KMS-11 (cell line): ENCODE results near the gene NRF1.

ENCODE experiments used
- H2AFZ ChIP-seq: fragments of 200-600 bp; sonication (generic); 2 replicates; pipeline ENCODE4 v1.6.1; 2016; ENCODE audit warnings: antibody characterized with exemption, mixed run types, low read depth
- H3K27ac ChIP-seq: fragments of 200-600 bp; sonication (generic); 2 replicates; pipeline ENCODE4 v1.6.1; 2016; ENCODE audit warnings: mild to moderate bottlenecking, mixed run types
- H3K27me3 ChIP-seq: fragments of 200-600 bp; sonication (generic); 2 replicates; pipeline ENCODE4 v1.6.1; 2017; ENCODE audit warnings: mild to moderate bottlenecking, low read depth, mixed run types, moderate library complexity; ENCODE audit not compliant: insufficient read depth
- H3K36me3 ChIP-seq: fragments of 200-600 bp; sonication (generic); 2 replicates; pipeline ENCODE4 v1.6.1; 2017; ENCODE audit warnings: mild to moderate bottlenecking, mixed run types; ENCODE audit not compliant: insufficient read depth
- H3K4me1 ChIP-seq: fragments of 200-600 bp; sonication (generic); 2 replicates; pipeline ENCODE4 v1.6.1; 2016; ENCODE audit warnings: mild to moderate bottlenecking, low read depth, mixed run types; ENCODE audit not compliant: poor library complexity, severe bottlenecking
- H3K4me2 ChIP-seq: fragments of 200-600 bp; sonication (generic); 2 replicates; pipeline ENCODE4 v1.7.0; 2016; ENCODE audit warnings: mild to moderate bottlenecking, mixed run types
- H3K4me3 ChIP-seq: fragments of 200-600 bp; sonication (generic); IDR thresholded peaks from 2 replicates; pipeline ENCODE4 v1.6.1; 2017; ENCODE audit warnings: low read depth, low read length, mixed read lengths; ENCODE audit not compliant: insufficient read depth
- H3K79me2 ChIP-seq: fragments of 200-600 bp; sonication (generic); 2 replicates; pipeline ENCODE4 v1.6.1; 2016; ENCODE audit warnings: low read depth, mixed run types; ENCODE audit not compliant: insufficient read depth
- H3K9ac ChIP-seq: fragments of 200-600 bp; sonication (generic); 2 replicates; pipeline ENCODE4 v1.6.1; 2016; ENCODE audit warnings: mild to moderate bottlenecking, mixed run types
- H4K20me1 ChIP-seq: fragments of 200-600 bp; sonication (generic); 2 replicates; pipeline ENCODE4 v1.6.1; 2016; ENCODE audit warnings: mild to moderate bottlenecking, mixed run types; ENCODE audit not compliant: insufficient read depth
- TF ChIP-seq, protein P1 (sequence below): fragments of 200-600 bp; sonication (generic); conservative IDR thresholded peaks from 2 replicates; pipeline ENCODE4 v1.6.1; 2017; ENCODE audit warnings: low read depth, mild to moderate bottlenecking, antibody characterized with exemption, low read length, moderate library complexity, mixed read lengths

The NRF1 gene

DNA sequence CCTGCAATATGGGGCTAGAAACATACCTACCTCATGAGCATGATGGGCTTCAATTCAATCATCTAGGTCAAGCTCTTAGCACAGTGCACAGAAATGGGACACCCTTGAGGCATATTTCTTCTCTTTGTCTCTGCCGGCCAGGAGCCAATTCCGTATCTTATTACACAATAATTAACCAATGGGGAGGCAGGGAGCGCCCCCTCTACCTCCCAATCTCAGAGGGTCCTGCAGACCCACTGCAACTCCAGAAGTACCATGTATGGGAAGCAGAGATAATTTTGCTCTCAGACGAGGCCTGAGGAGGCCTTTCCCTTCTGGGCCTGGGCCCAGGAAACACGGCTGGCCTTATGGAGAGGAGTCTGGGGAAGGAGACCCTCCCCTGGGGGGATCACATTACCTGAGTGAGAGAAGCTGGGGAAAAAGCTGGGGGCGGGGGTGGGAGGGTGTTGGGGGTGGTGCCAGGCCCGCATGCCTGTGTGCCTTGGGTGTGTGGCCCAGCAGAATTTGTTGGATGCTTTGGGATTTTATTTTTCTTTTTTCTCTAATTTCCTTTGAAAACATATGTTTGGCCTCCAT is 185.8 kb downstream of the NRF1 start:
- H3K4me3 ChIP-seq = no peak overlapping the region
- H3K79me2 ChIP-seq = no peaks in the 10 kb centered on the region
- H3K27ac ChIP-seq = no peak overlapping the region
- no peak overlapping the region for H2AFZ ChIP-seq
- H3K4me2 ChIP-seq = no peak overlapping the region
- TF ChIP-seq, protein P1, sequence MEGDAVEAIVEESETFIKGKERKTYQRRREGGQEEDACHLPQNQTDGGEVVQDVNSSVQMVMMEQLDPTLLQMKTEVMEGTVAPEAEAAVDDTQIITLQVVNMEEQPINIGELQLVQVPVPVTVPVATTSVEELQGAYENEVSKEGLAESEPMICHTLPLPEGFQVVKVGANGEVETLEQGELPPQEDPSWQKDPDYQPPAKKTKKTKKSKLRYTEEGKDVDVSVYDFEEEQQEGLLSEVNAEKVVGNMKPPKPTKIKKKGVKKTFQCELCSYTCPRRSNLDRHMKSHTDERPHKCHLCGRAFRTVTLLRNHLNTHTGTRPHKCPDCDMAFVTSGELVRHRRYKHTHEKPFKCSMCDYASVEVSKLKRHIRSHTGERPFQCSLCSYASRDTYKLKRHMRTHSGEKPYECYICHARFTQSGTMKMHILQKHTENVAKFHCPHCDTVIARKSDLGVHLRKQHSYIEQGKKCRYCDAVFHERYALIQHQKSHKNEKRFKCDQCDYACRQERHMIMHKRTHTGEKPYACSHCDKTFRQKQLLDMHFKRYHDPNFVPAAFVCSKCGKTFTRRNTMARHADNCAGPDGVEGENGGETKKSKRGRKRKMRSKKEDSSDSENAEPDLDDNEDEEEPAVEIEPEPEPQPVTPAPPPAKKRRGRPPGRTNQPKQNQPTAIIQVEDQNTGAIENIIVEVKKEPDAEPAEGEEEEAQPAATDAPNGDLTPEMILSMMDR = no peak
- peaks cover 6% of the 10 kb centered on the region for H3K4me1 ChIP-seq
- no peaks in the 10 kb centered on the region for H3K27me3 ChIP-seq
- H3K36me3 ChIP-seq = no peaks in the 10 kb centered on the region
- no peaks in the 10 kb centered on the region for H4K20me1 ChIP-seq
- no peak overlapping the region for H3K9ac ChIP-seq

DNA sequence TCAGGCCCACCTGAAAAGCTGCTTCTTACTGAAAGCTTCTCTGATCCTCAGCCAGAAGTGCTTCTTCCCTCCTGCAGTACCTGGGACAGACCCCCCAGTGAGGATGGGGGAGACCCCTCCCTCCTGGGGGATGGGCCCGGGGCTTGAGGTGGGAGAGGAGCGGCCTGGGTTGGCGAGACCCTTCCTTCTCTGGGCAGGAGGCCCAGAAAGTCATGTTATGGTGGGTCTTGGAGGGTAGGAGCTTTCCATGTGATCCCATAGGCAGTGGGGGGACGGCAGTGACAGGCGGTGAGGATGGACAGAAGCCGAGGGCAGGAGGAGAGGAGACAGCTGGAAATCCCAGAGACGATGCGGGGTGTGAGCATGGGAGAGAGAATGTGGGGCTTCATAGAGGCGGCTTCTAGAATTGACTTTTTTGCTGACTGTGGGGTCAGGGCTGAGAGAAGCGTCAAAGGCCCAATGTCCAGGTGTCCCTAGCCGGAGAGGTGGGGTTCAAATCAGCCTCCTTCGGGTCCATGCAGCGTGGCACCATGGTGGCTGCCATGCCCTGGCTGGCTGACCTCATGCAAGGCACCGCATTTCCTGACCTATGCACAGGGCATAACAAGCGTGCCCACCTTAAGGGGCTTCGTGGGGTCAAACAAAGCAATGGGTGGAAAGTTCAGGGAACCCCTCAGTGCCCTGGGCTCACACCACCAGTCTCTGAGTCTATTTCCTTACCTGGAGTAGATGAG is 187.3 kb downstream of the NRF1 start:
- TF ChIP-seq, protein P1 = no peak
- H3K4me3 ChIP-seq = no peak overlapping the region
- H3K4me2 ChIP-seq = no peak overlapping the region
- H3K4me1 ChIP-seq = no peaks in the 10 kb centered on the region
- no peaks in the 10 kb centered on the region for H3K79me2 ChIP-seq
- no peaks in the 10 kb centered on the region for H3K27me3 ChIP-seq
- no peaks in the 10 kb centered on the region for H4K20me1 ChIP-seq
- no peaks in the 10 kb centered on the region for H3K36me3 ChIP-seq
- no peak overlapping the region for H3K27ac ChIP-seq
- H2AFZ ChIP-seq = no peak overlapping the region
- H3K9ac ChIP-seq = no peak overlapping the region

DNA sequence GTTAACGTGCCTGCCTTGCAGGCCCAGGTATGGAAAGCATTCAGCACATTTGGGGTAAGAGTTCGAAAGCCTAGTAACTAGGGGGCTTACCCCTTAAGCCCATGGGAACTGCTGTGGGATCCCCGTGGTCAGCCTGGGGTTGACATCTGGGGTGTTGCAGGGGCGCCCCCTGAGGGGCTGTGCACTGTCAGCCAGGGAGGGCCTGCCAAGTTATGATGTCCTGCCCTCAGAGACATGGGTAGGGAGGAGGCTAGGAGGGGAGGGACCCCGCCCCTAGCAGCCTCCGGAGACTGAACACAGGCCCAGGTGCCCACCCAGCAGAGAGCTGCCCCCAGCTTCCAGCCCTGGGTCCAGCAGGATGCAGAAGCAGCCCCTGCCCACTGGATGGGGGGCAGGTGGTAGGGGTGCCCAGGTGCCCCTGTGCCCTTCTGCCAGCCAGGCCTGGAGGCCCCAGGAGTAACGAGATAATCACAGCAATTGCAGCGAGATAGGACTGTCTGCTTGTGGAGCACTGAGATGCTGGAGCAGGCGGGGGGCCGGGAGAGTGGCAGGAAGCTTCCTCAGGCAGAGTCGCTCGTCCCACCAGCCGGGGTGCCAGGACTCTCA is 187.9 kb downstream of the NRF1 start:
- no peak overlapping the region for H2AFZ ChIP-seq

DNA sequence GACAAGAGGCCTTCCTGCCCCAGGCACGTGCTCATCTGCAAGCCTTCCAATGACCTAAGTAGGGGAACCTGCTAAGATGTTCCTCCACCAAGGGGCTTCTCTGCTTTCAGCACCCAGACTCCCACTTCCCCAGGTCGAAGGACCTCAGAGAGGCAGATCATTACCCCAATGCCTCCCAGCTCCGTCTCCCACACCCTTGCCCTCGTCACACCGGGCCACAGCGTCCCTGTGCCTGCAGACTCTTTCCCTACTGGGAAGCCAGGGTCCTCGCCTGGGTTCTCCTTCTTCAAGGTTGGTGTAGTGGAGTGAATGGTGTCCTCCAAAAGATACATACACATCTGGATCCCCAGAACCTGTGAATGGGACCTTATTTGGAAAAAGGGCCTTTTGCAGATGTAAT is 189.4 kb downstream of the NRF1 start:
- TF ChIP-seq, protein P1 = no peak
- Histone ChIP-seq H3K4me3 (no peak overlapping the region), H3K36me3 (no peaks in the 10 kb centered on the region), H3K27me3 (no peaks in the 10 kb centered on the region), H2AFZ (no peak overlapping the region), H3K79me2 (no peaks in the 10 kb centered on the region), H3K9ac (no peak overlapping the region), H3K4me1 (no peaks in the 10 kb centered on the region), H4K20me1 (no peaks in the 10 kb centered on the region), H3K4me2 (no peak overlapping the region), H3K27ac (no peak overlapping the region)

More for the DNA sequence above, 187.9 kb downstream of the NRF1 start:
- Histone ChIP-seq H3K27ac (no peak overlapping the region), H3K79me2 (no peaks in the 10 kb centered on the region), H3K9ac (no peak overlapping the region), H3K4me3 (no peak overlapping the region), H3K27me3 (no peaks in the 10 kb centered on the region), H3K36me3 (no peaks in the 10 kb centered on the region), H3K4me1 (no peaks in the 10 kb centered on the region), H3K4me2 (no peak overlapping the region), H4K20me1 (no peaks in the 10 kb centered on the region)
- TF ChIP-seq, protein P1 = no peak
